Measurements from ENCODE around the gene WDR62. TPM values are rescaled to one million over a fixed set of nuclear protein-coding genes. Genes with fewer than 3 reads are reported as not detected.
A peak's percentile ranks its signal among the peaks of the same experiment; 100 is the strongest.
"Not testable (repeated sequence)": the region's sequence is repeated elsewhere in the genome, so short reads cannot be mapped to it uniquely, and the experiment has no call there.

Gene WDR62
- polyA plus RNA-seq, 4 donors: 3.6 to 5.1 (median 4.6) TPM

- DNase-seq (ENCODE audit: low read depth in 4 of 4, low spot score in 3 of 4): peak in 1 of 4 donors; percentile 48
Measured at GRCh38 chr19:36032251-36033104, 22.2 kb upstream of the WDR62 start, which contains the start of gene CLIP3. CLIP3 (minus strand) TSS chr19:36032873; CDS start chr19:36032357, 516 bp downstream.

DNA sequence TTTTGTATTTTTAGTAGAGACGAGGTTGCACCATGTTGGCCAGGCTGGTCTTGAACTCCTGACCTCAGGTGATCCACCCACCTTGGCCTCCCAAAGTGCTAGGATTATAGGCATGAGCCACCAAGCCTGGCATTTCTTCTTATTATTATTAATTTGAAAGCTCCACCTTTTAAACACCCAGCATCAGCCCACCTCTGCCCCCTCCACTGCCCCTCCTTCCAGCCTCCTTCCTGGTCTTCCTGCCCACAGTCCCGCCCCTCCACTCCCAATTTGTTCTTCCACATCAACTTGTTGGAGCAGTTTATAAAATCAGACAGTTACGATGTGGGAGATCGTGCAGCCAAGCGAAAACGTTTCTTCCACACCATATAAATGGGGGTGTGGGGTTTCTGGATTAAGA is 14.2 kb upstream of the WDR62 start:
- DNase-seq (ENCODE audit: low read depth in 4 of 4, low spot score in 3 of 4): no peak

DNA sequence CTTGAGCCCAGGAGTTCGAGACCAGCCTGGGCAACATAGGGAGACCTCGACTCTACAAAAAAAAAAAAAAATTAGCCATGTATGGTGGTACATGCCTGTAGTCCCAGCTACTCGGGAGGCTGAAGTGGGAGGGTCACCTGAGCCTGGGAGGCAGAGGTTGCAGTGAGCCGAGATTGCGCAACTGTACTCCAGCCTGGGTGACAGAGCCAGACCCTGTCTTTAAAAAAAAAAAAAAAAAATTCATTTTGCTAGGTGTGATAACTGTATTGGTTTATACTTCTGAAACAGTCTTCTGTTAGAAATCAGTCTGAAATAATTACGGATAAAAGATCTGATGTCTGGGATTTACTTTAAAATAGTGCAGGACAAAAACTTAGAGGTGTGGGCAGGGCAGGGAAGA is 13.6 kb upstream of the WDR62 start:
- not testable (repeated sequence) for DNase-seq (ENCODE audit: low read depth in 4 of 4, low spot score in 3 of 4)

DNA sequence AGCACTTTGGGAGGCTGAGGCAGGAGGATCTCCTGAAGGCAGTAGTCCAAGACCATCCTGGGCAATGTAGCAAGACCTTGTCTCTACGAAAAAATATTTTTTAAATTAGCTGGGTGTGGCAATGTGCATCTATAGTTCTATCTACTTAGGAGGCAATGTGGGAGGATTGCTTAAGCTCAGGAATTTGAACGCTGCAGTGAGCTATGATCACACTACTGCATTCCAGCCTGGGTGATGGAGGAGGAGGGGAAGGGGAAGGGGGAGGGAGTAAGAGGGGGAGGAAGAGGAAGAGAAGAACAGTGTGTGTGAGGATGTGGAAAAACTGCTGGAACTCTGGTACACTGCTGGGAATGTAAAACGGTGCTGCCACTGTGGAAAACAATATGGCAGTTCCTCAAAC is 12.9 kb upstream of the WDR62 start:
- DNase-seq (ENCODE audit: low read depth in 4 of 4, low spot score in 3 of 4): peak in 2 of 4 donors; percentile 49 to 64

DNA sequence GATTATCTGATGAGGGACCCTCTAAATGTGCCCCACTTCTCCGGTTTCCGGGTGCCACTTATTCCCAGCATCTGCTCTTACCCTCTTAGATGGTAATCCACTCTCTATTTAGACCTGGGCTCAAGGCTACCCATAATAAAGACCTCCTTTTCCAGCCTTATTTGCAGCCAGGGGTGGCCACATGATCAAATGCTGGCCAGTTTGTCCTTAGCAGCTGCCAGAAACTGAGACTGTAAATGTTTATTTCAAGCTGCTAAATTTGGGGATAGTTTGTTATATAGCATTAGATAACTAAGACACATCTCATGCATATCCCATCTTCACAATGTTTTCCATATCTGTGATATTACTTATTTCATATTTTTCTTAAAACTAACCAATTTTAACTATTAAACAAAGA is 10.7 kb upstream of the WDR62 start:
- no peak for DNase-seq (ENCODE audit: low read depth in 4 of 4, low spot score in 3 of 4)

- DNase-seq (ENCODE audit: low read depth in 4 of 4, low spot score in 3 of 4): no peak
Measured at GRCh38 chr19:36046443-36047050, 8.2 kb upstream of the WDR62 start.

- no peak for DNase-seq (ENCODE audit: low read depth in 4 of 4, low spot score in 3 of 4)
Measured at GRCh38 chr19:36047835-36048234, 6.9 kb upstream of the WDR62 start.

DNA sequence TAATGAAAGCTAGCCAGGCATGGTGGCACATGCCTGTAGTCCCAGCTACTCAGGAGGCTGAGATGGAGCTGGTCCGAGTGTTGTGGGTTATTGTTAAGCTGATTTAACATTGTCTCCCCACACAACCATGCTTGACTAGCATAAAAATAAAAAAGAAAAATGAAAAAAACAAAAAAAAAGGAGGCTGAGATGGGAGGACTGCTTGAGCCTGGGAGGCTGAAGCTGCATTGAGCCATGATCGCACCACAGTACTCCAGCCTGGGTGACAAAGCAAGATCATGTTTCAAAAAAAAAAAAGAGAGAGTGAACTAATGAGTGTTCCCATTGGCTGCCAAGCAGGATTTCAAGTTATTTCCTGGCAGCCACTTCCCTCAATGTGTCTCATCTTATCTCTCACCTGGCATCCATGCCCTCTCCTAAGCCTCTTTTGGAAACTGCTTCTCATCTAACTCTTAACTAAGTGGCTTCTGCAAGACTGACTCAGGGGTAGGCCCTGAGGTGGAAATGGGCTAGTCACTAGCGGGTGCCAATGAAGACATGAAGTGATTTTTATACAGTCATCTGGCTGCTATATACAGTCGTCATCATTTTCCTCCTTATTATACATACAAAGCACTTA is 5.5 kb upstream of the WDR62 start:
- DNase-seq (ENCODE audit: low read depth in 4 of 4, low spot score in 3 of 4): no peak

DNA sequence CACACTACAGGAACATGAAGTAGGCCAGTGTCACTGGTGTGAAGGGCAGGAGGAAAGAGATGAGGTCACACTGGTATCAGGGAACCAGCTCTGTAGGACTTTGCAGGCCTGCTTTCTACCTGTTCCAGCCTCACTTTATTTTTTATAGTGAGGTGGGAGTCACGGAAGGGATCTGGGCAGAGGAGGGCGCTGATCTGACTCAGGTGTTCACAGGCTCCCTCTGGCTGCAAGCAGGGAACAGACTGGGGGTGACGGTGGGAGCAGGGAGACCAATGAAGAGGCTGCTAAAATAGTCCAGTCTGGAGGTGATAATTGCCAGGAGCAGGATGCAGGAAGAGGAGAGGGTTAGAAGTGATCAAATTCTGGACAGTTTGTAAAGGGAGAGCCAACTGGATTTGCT is 3.5 kb upstream of the WDR62 start:
- DNase-seq (ENCODE audit: low read depth in 4 of 4, low spot score in 3 of 4): no peak

GRCh38 chr19:36051637-36052036 is 3.1 kb upstream of the WDR62 start:
- DNase-seq (ENCODE audit: low read depth in 4 of 4, low spot score in 3 of 4): no peak

DNA sequence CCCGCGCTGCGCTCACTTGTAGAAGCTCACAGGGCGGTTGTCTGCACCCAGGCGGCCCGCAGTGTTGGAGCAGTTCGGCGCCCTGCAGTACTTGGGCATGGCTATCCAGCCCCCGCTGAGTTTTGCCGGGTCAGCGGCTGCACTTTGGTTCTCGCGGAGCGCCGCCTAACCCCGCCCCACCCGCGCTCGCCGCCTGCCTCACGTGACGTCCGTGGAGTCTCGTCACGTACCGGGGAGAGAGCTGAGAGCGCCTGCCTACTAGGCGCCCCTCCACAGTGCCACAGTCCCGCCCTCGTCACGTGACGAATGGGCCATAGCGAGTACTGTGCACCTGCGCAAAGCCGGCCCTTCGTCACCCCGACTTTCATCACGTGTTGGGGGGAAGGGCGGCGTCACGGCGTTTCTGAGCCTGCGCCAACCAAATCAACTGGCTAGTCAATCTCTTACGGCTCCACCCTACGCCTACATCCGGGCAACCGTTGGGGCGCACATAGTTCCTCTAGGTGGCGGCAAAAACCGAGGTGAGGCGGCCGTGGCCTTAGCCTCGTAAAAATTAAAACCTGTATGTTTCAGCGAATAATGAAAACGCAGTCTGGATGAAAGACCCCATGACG is 471 bp upstream of the WDR62 start, which contains the start of gene THAP8:
THAP8 (minus strand) TSS at position 167 of the 614 bp plus-strand sequence; CDS start at position 99, 68 bp downstream.
- DNase-seq (ENCODE audit: low read depth in 4 of 4, low spot score in 3 of 4): peak; percentile 99 to 100 (median 99)

- DNase-seq (ENCODE audit: low read depth in 4 of 4, low spot score in 3 of 4): no peak
Measured at GRCh38 chr19:36058481-36059179, 3.9 kb downstream of the WDR62 start.

GRCh38 chr19:36059180-36059910 is 4.6 kb downstream of the WDR62 start:
- no peak for DNase-seq (ENCODE audit: low read depth in 4 of 4, low spot score in 3 of 4)

DNA sequence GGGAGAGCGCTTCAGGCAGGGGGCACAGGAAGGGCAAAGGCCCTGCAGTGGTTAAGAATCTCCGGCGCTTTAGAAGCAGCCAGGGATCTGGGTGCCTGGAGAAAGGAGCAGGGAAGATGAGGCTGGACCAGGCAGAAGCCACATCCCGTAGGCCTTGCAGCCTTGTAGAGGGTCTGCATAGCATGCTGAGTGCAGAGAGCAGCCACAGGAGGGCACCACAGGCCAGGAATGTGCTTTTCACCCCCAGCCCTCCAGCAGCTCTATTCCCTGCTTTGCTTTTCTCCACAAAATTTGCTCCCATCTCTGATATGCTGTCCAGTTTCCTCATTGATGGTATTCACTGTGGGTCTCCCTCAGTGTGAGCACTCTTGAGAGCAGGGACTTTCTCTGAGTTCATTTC is 5.7 kb downstream of the WDR62 start:
- no peak for DNase-seq (ENCODE audit: low read depth in 4 of 4, low spot score in 3 of 4)

DNA sequence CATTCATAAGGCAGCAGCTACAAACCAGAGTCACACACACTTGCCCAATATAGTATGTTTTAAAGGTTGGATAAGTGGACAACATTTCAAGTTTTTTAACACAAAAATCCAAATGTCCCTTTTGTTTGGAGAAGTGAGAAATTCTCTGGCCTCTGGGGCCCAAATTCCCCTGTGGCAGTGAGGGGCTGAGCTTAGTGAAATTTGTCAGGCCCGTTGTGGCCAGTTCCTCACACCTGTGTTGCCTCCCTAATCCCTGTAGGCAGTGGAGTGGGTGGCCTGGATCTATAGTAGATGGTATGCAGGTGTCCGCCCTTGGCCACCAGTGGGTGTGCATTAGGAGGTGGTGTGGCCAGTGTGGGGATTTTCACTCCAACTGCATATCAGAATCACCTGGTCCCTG is 6.7 kb downstream of the WDR62 start:
- DNase-seq (ENCODE audit: low read depth in 4 of 4, low spot score in 3 of 4): no peak

DNA sequence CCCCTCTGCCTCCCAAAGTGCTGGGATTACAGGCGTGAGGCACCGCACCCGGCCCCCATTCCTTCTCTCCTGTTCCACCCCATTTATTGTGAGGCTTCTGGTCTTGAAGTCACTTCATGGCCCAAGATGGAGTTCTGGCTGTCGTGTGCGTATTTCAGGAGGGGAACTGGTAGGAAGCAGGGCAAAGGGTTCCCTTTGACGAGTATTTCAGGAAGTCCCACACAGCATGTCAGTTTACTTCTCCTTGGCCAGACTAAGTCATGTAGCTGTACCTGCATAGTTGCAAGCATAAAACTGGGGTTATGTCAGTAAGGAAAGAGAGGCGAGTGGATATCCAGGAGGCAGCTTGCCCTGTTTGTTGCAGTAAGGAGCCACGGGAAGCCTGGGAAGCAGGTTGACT is 10.1 kb downstream of the WDR62 start:
- DNase-seq (ENCODE audit: low read depth in 4 of 4, low spot score in 3 of 4): no peak

DNA sequence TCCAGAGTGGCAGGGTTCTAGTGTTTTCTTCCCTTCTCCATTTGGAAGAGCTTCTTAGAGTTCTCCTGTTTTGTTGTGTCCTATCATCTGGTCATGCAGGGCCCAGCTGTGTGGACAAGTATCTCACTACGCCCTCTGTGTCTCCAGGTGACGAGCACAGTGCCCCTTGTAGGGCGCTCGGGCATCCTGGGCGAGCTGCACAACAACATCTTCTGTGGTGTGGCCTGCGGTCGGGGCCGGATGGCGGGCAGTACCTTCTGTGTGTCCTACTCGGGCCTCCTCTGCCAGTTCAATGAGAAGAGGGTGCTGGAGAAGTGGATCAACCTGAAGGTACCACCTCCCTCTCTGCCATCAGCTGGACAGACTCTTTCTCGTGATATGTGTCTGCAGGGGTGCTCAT is 13.0 kb downstream of the WDR62 start:
- DNase-seq (ENCODE audit: low read depth in 4 of 4, low spot score in 3 of 4): no peak

GRCh38 chr19:36068810-36069499 is 14.3 kb downstream of the WDR62 start:
- DNase-seq (ENCODE audit: low read depth in 4 of 4, low spot score in 3 of 4): not testable (repeated sequence)

GRCh38 chr19:36072081-36072480 is 17.4 kb downstream of the WDR62 start:
- no peak for DNase-seq (ENCODE audit: low read depth in 4 of 4, low spot score in 3 of 4)

Measured in right renal pelvis (tissue), 4 donors.